Suprapubic skin (tissue), 3 donors: ENCODE data around the gene TCHH.

Experiments used
- POLR2A ChIP-seq, 2 donors: fragments of 450-650 bp; IDR thresholded peaks; one replicate each; pipeline ENCODE4 v1.6.1; 2017; ENCODE audit warnings: antibody characterized with exemption in 2 of 2, mild to moderate bottlenecking in 2 of 2, moderate library complexity in 2 of 2
- TF ChIP-seq, protein P1 (sequence below), 2 donors: fragments of 200-600 bp in 1 of 2; fragments of 450-650 bp in 1 of 2; sonication (generic) in 1 of 2; IDR thresholded peaks; one replicate each; pipeline ENCODE4 v1.5.1; 2016 to 2019; ENCODE audit warnings: antibody characterized with exemption in 2 of 2, mild to moderate bottlenecking in 1 of 2, moderate library complexity in 1 of 2

DNA sequence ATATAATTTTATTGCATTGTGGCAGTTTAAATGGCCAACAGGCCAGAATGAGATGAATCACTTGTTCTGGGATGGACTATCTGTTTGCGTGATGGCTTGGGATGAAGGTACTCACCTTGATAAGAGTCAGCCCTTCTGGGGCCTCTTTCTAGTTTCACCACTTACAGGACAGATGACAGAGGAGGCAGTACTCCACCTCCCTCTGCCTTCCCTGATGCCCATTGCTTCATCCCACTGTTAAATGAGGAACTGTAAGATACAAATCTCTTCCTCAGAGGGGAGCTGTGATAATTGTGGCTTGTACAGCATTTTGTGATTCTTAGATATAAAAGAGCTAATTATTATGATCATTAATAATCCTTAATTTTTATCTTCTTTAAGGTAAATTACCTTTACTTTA lies 3.7 kb upstream of the TCHH start:
- TF ChIP-seq, protein P1, sequence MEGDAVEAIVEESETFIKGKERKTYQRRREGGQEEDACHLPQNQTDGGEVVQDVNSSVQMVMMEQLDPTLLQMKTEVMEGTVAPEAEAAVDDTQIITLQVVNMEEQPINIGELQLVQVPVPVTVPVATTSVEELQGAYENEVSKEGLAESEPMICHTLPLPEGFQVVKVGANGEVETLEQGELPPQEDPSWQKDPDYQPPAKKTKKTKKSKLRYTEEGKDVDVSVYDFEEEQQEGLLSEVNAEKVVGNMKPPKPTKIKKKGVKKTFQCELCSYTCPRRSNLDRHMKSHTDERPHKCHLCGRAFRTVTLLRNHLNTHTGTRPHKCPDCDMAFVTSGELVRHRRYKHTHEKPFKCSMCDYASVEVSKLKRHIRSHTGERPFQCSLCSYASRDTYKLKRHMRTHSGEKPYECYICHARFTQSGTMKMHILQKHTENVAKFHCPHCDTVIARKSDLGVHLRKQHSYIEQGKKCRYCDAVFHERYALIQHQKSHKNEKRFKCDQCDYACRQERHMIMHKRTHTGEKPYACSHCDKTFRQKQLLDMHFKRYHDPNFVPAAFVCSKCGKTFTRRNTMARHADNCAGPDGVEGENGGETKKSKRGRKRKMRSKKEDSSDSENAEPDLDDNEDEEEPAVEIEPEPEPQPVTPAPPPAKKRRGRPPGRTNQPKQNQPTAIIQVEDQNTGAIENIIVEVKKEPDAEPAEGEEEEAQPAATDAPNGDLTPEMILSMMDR (IDR thresholded peaks at IDR 0.05) = no peak
- no peak for TF ChIP-seq POLR2A (IDR thresholded peaks at IDR 0.05)
